HEK293T (cell line): ENCODE measurements around the gene SAAL1.

Source experiments
- CTCF ChIA-PET: fragments of 350-600 bp; formaldehyde crosslinking; extraction: SDS; loops from one replicate; lab custom pipeline; 2021; ENCODE audit warnings: antibody characterized with exemption, inconsistent platforms; lab: Yijun Ruan, JAX
- POLR2A ChIA-PET: fragments of 350-600 bp; formaldehyde crosslinking; extraction: SDS; loops from one replicate; lab custom pipeline; 2020; ENCODE audit warnings: antibody characterized with exemption, inconsistent platforms; lab: Yijun Ruan, JAX
- DNase-seq: peaks from one replicate; pipeline ENCODE4 v3.0.0; 2012; ENCODE audit warnings: mixed read lengths; ENCODE audit errors: extremely low spot score
- ARNT ChIP-seq: fragments of 450-650 bp; IDR thresholded peaks from 2 replicates; pipeline ENCODE4 v1.6.1; 2017; ENCODE audit warnings: mild to moderate bottlenecking
- BHLHE40 ChIP-seq: fragments of 450-650 bp; IDR thresholded peaks from 2 replicates; pipeline ENCODE4 v1.6.1; 2016; ENCODE audit warnings: mild to moderate bottlenecking, moderate library complexity, borderline replicate concordance
- CTBP1 ChIP-seq: fragments of 450-650 bp; IDR thresholded peaks from 2 replicates; pipeline ENCODE4 v1.6.1; 2016; ENCODE audit warnings: borderline replicate concordance
- ELF4 ChIP-seq: fragments of 450-650 bp; IDR thresholded peaks from 2 replicates; pipeline ENCODE4 v1.6.1; 2017; ENCODE audit warnings: antibody characterized with exemption
- FOXA1 ChIP-seq: fragments of 450-650 bp; IDR thresholded peaks from 2 replicates; pipeline ENCODE4 v1.6.1; 2016; ENCODE audit warnings: mild to moderate bottlenecking
- FOXK2 ChIP-seq: fragments of 450-650 bp; IDR thresholded peaks from 2 replicates; pipeline ENCODE4 v1.6.1; 2016; ENCODE audit warnings: mild to moderate bottlenecking
- FOXM1 ChIP-seq: fragments of 450-650 bp; IDR thresholded peaks from 2 replicates; pipeline ENCODE4 v1.6.1; 2017; ENCODE audit warnings: mild to moderate bottlenecking, borderline replicate concordance
- HDGF ChIP-seq: fragments of 450-650 bp; IDR thresholded peaks from 2 replicates; pipeline ENCODE4 v1.6.1; 2017; ENCODE audit warnings: antibody characterized with exemption, borderline replicate concordance
- L3MBTL2 ChIP-seq: fragments of 450-650 bp; conservative IDR thresholded peaks from 2 replicates; pipeline ENCODE4 v1.6.1; 2016; ENCODE audit warnings: mild to moderate bottlenecking
- LEF1 ChIP-seq: fragments of 450-650 bp; IDR thresholded peaks from 2 replicates; pipeline ENCODE4 v1.6.1; 2017; ENCODE audit warnings: mild to moderate bottlenecking, borderline replicate concordance
- NFRKB ChIP-seq: fragments of 450-650 bp; IDR thresholded peaks from 2 replicates; pipeline ENCODE4 v1.6.1; 2016; ENCODE audit warnings: mild to moderate bottlenecking, moderate library complexity
- SP1 ChIP-seq: fragments of 450-650 bp; IDR thresholded peaks from 2 replicates; pipeline ENCODE4 v1.6.1; 2017
- SUZ12 ChIP-seq: fragments of 450-650 bp; IDR thresholded peaks from 2 replicates; pipeline ENCODE4 v1.6.1; 2016; ENCODE audit warnings: mild to moderate bottlenecking
- TARDBP ChIP-seq: fragments of 450-650 bp; IDR thresholded peaks from 2 replicates; pipeline ENCODE4 v1.6.1; 2016
- ZNF384 ChIP-seq: fragments of 450-650 bp; IDR thresholded peaks from 2 replicates; pipeline ENCODE4 v1.6.1; 2016
- TF ChIP-seq, protein P1 (sequence below): fragments of 450-650 bp; IDR thresholded peaks from 2 replicates; pipeline ENCODE4 v1.6.1; 2016

The SAAL1 gene, protein sequence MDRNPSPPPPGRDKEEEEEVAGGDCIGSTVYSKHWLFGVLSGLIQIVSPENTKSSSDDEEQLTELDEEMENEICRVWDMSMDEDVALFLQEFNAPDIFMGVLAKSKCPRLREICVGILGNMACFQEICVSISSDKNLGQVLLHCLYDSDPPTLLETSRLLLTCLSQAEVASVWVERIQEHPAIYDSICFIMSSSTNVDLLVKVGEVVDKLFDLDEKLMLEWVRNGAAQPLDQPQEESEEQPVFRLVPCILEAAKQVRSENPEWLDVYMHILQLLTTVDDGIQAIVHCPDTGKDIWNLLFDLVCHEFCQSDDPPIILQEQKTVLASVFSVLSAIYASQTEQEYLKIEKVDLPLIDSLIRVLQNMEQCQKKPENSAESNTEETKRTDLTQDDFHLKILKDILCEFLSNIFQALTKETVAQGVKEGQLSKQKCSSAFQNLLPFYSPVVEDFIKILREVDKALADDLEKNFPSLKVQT

DNA sequence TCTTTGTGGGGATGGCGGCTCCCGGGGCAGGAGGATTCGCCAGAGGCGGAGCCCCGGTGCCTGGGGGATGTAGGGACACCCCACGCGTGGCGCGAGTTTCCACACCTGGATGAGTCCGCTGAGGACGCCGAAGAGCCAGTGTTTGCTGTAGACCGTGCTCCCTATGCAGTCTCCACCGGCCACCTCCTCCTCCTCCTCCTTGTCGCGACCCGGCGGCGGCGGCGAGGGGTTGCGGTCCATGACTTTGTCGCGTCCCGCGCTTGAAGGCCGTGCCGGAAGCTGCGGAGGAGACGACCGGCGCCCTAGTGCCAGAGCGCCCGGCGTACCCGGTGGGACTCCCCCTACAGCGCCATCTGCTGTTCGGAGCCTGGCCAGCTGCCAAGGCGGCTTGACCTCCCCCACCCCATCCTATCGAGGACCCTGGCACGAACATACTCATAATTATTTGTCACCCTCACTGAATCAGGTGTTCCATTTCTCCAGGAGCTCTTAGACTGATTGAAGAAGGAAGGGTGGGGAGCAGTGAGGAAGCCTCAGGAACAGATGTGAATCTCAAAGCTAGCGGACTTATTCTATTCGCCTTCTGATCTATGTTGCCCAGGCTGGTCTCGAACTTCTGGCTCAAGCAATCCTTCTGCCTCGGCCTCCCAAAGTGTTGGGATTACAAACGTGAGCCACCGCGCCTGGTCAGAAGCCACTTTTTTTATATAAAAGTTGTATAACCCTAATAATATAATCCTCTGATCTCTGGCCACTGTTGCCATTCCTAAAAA lies at the start of gene SAAL1:
Gene SAAL1, minus strand, starts transcription at position 281 of the 773 bp plus-strand sequence. Its CDS starts 41 bp downstream, at position 240.
- POLR2A ChIA-PET, result interaction anchor here (0.6 to 2.6 kb wide), 8 partner anchors 10 to 215 kb away, joined by 3 to 17 read pairs (median 3); partner anchors contain the start of gene SERGEF
- TF ChIP-seq FOXA1 (no peak), SUZ12 (no peak), ELF4 (peak; percentile 40), ZNF384 (no peak), SP1 (no peak), FOXK2 (no peak), CTBP1 (no peak), L3MBTL2 (peak; percentile 50), TARDBP (no peak), BHLHE40 (no peak)
- TF ChIP-seq, protein P1, sequence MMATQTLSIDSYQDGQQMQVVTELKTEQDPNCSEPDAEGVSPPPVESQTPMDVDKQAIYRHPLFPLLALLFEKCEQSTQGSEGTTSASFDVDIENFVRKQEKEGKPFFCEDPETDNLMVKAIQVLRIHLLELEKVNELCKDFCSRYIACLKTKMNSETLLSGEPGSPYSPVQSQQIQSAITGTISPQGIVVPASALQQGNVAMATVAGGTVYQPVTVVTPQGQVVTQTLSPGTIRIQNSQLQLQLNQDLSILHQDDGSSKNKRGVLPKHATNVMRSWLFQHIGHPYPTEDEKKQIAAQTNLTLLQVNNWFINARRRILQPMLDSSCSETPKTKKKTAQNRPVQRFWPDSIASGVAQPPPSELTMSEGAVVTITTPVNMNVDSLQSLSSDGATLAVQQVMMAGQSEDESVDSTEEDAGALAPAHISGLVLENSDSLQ, result no peak
- DNase-seq, result peak; percentile 93
- CTCF ChIA-PET, result interaction anchor here (0.5 to 3.4 kb wide), 5 partner anchors 9 to 225 kb away, joined by 3 to 27 read pairs (median 3); no protein-coding TSS in a partner anchor

DNA sequence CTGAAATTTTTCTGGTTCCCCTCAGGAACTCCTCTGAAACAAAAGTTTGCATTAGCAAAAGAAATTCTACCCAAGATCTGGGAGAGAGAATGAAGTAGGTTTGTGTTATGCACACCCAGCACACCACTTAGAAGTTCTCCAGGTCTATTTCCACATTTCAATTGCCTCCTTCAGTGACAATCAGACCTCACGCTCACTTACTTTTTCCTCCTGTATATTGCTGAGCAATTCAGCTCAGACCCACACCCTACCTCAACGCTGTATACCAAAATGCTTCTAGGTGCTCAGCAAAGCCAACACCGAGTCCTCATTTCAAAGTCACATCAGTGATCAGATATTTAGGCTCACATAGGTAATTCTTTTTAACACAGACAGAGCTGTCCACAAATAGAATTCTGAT lies 45.7 kb upstream of the SAAL1 start:
- no peak for TF ChIP-seq NFRKB
- no peak for TF ChIP-seq ELF4
- no peak for TF ChIP-seq CTBP1
- no peak for TF ChIP-seq ARNT
- TF ChIP-seq FOXM1, result no peak
- no peak for TF ChIP-seq BHLHE40
- TF ChIP-seq HDGF, result no peak
- no peak for TF ChIP-seq FOXA1
- TF ChIP-seq, protein P1, result no peak
- TF ChIP-seq ZNF384, result no peak
- no peak for TF ChIP-seq FOXK2
- no peak for DNase-seq
- ChIA-PET POLR2A (interaction anchor here (0.7 kb wide), 1 partner anchor 46 kb away, joined by 3 read pairs; the partner anchor contains the start of gene SAAL1), CTCF (no interaction called here)

DNA sequence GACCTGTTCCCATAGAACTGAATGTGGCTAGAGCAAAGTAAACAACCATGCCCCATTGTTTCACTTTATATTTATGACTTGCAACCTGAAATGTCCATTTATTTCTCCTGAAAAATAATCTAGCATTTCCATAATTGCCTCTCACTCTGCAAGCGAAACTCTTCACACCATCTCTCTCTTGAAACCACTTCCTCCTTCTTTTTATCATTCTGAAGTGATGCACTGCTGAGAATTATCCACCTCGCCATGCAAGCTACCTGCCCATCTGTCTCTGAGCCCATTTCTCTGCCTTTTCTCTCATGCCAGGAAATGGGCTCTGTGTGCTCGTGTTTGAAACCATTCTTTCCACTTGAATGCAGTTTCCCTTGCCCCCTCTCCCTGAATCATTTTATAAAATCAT lies 40.0 kb upstream of the SAAL1 start:
- ChIA-PET CTCF (no interaction called here), POLR2A (no interaction called here)
- TF ChIP-seq ARNT (no peak), SUZ12 (no peak), FOXA1 (no peak), ZNF384 (no peak), FOXK2 (no peak), SP1 (no peak), TARDBP (no peak), ELF4 (no peak), LEF1 (no peak), BHLHE40 (no peak), FOXM1 (no peak), CTBP1 (no peak), NFRKB (no peak), L3MBTL2 (no peak), HDGF (no peak)
- TF ChIP-seq, protein P1, result no peak
- no peak for DNase-seq

DNA sequence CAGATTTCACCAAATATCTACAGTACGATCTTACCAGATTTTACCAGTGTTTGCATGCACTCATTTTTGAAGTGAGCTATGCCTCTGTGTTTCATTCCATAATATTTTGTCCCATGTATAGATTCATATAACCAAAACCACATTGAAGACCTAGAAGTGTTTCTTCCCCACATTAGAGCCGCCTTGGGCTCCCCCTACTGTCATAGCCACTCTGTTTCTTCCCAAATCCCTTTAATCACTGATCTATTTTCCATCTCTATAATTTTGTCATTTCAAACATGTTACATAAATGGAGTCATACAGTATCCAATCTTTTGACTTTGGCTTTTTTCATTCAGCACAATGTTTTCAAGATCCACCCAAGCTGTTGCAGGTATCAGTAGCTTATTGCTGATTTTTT lies 39.1 kb upstream of the SAAL1 start:
- TF ChIP-seq FOXM1 (no peak), TARDBP (no peak), ELF4 (no peak), NFRKB (no peak), SUZ12 (no peak)
- ChIA-PET CTCF (interaction anchor here (0.6 kb wide), 1 partner anchor 30 kb away, joined by 5 read pairs; no protein-coding TSS in a partner anchor), POLR2A (no interaction called here)
- DNase-seq, result no peak

DNA sequence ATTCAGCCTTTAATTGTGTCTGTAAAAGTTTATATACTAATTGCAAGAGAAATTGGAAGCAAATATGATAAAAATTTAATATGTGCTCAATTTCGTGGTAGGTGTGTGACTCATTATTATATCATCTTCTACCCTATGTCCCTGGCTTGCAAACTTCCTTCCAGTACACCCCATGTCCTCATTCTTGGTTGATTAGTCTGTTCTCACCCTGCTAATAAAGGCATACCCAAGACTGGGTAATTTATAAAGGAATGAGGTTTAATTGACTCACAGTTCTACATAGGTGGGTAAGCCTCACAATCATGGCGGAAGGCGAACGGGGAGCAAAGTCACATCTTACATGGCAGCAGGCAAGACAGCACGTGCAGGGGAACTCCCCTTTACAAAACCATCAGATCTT lies 38.4 kb upstream of the SAAL1 start:
- TF ChIP-seq NFRKB, result no peak
- no peak for TF ChIP-seq FOXK2
- TF ChIP-seq SP1, result no peak
- TF ChIP-seq ELF4, result no peak
- TF ChIP-seq LEF1, result no peak
- no peak for TF ChIP-seq ARNT
- TF ChIP-seq TARDBP, result no peak
- TF ChIP-seq, protein P1, result no peak
- TF ChIP-seq SUZ12, result no peak
- TF ChIP-seq HDGF, result no peak
- no peak for TF ChIP-seq L3MBTL2
- no peak for TF ChIP-seq FOXM1
- no peak for TF ChIP-seq FOXA1
- no peak for TF ChIP-seq BHLHE40
- no peak for TF ChIP-seq CTBP1
- TF ChIP-seq ZNF384, result no peak
- ChIA-PET CTCF (interaction anchor here (0.6 kb wide), 2 partner anchors 29 to 336 kb away, joined by 3 to 5 read pairs; no protein-coding TSS in a partner anchor), POLR2A (no interaction called here)
- DNase-seq, result no peak
